Measurements from ENCODE around the gene IQCC.

IQCC gene

GRCh38 chr1:32242341-32242851 is 36.9 kb downstream of the IQCC start:
- ChIA-PET POLR2A (interaction anchor here (0.8 to 1.1 kb wide), 2 partner anchors 14 to 94 kb away, joined by 3 read pairs; partner anchors contain the start of gene MARCKSL1), CTCF (interaction anchor here (0.7 kb wide), 1 partner anchor 27 kb away, joined by 6 read pairs; no protein-coding TSS in a partner anchor)
- no peak overlapping the region for H3K27ac ChIP-seq (ENCODE audit: extremely low read depth, low read depth, low read length)
- no peaks in the 10 kb centered on the region for H3K36me3 ChIP-seq (ENCODE audit: control insufficient read depth in 2 of 2, insufficient read depth in 1 of 2, low read length in 2 of 2)
- H3K9me3 ChIP-seq (ENCODE audit: control insufficient read depth, insufficient read depth, low read depth, low read length): no peaks in the 10 kb centered on the region
- no peak overlapping the region for H3K4me3 ChIP-seq (ENCODE audit: low read depth, low read length)
- H3K4me1 ChIP-seq (ENCODE audit: control insufficient read depth, insufficient read depth, low read length): no peaks in the 10 kb centered on the region
- TF ChIP-seq PRDM1 (tag by site-specific recombination; IDR thresholded peaks at IDR 0.05) (0 out of 2 replicates have a peak, but pooled peaks have one; percentile 30), PRDM2 (tag by site-specific recombination; IDR thresholded peaks at IDR 0.05; ENCODE audit: borderline replicate concordance) (no peak), ZNF366 (tag by site-specific recombination; conservative IDR thresholded peaks at IDR 0.05) (peak; percentile 96)

GRCh38 chr1:32246888-32247273 is 41.4 kb downstream of the IQCC start, which contains the start of gene FAM167B:
Gene FAM167B (plus strand): TSS chr1:32247222. CDS start chr1:32247422, 200 bp downstream.
- Histone ChIP-seq H3K9me3 (ENCODE audit: control insufficient read depth, insufficient read depth, low read depth, low read length) (no peaks in the 10 kb centered on the region), H3K27ac (ENCODE audit: extremely low read depth, low read depth, low read length) (no peak within 1 kb of the TSS), H3K36me3 (ENCODE audit: control insufficient read depth in 2 of 2, insufficient read depth in 1 of 2, low read length in 2 of 2) (no peaks in the 10 kb centered on the region), H3K4me1 (ENCODE audit: control insufficient read depth, insufficient read depth, low read length) (no peaks in the 10 kb centered on the region), H3K4me3 (ENCODE audit: low read depth, low read length) (no peak within 1 kb of the TSS)
- ChIA-PET POLR2A (interaction anchor here (1.2 to 1.5 kb wide), 2 partner anchors 10 to 44 kb away, joined by 4 to 6 read pairs; partner anchors contain the start of gene HDAC1), CTCF (interaction anchor here (0.6 to 4.3 kb wide), 7 partner anchors 8 to 84 kb away, joined by 3 to 40 read pairs (median 6); no protein-coding TSS in a partner anchor)
- TF ChIP-seq ZNF350 (tag by site-specific recombination; IDR thresholded peaks at IDR 0.05) (no peak), PRDM10 (tag by site-specific recombination; IDR thresholded peaks at IDR 0.05) (no peak)

- Histone ChIP-seq H3K27ac (ENCODE audit: extremely low read depth, low read depth, low read length) (no peak overlapping the region), H3K9me3 (ENCODE audit: control insufficient read depth, insufficient read depth, low read depth, low read length) (no peaks in the 10 kb centered on the region), H3K36me3 (ENCODE audit: control insufficient read depth in 2 of 2, insufficient read depth in 1 of 2, low read length in 2 of 2) (no peaks in the 10 kb centered on the region), H3K4me3 (ENCODE audit: low read depth, low read length) (no peak overlapping the region), H3K4me1 (ENCODE audit: control insufficient read depth, insufficient read depth, low read length) (no peaks in the 10 kb centered on the region)
- ChIA-PET POLR2A (interaction anchor here (1.2 to 1.8 kb wide), 3 partner anchors 10 to 89 kb away, joined by 4 to 8 read pairs (median 6); partner anchors contain the start of genes HDAC1 and MARCKSL1), CTCF (interaction anchor here (0.6 to 4.3 kb wide), 17 partner anchors 9 to 203 kb away, joined by 3 to 40 read pairs (median 6); no protein-coding TSS in a partner anchor)
- TF ChIP-seq ZNF530 (tag by site-specific recombination; IDR thresholded peaks at IDR 0.05; ENCODE audit: low read depth) (no peak), AEBP2 (tag by site-specific recombination; IDR thresholded peaks at IDR 0.05; ENCODE audit: borderline replicate concordance) (no peak), YY2 (tag by site-specific recombination; IDR thresholded peaks at IDR 0.05) (no peak)
Measured at GRCh38 chr1:32247452-32247851, 42.0 kb downstream of the IQCC start.
